Osteoblast (primary cell): ENCODE data around the gene AMPD3. TPM values are rescaled to one million over a fixed set of nuclear protein-coding genes. Genes with fewer than 3 reads are reported as not detected.

Source experiments
- DNase-seq: peaks from one replicate; pipeline ENCODE4 v3.0.0; 2011; ENCODE audit warnings: low spot score, mixed read lengths; ENCODE audit not compliant: insufficient read length; ENCODE audit errors: missing footprints
- H2AFZ ChIP-seq: 2 replicates; pipeline ENCODE4 v1.6.0; 2011; ENCODE audit warnings: mild to moderate bottlenecking, low read length
- H3K27ac ChIP-seq: 2 replicates; pipeline ENCODE4 v1.5.1; 2011; ENCODE audit warnings: mild to moderate bottlenecking, low read depth, low read length, moderate library complexity
- H3K27me3 ChIP-seq: 2 replicates; pipeline ENCODE4 v1.6.0; 2012; ENCODE audit warnings: mild to moderate bottlenecking, control low read depth, inconsistent platforms, low read length, moderate library complexity; ENCODE audit not compliant: insufficient read depth
- H3K36me3 ChIP-seq: 2 replicates; pipeline ENCODE4 v1.5.1; 2011; ENCODE audit warnings: mild to moderate bottlenecking, low read length, control low read depth, moderate library complexity; ENCODE audit not compliant: insufficient read depth
- H3K4me1 ChIP-seq: 2 replicates; pipeline ENCODE4 v1.5.1; 2011; ENCODE audit warnings: mild to moderate bottlenecking, low read length, control low read depth, moderate library complexity; ENCODE audit not compliant: insufficient read depth
- H3K4me2 ChIP-seq: 2 replicates; pipeline ENCODE4 v1.6.0; 2011; ENCODE audit warnings: mild to moderate bottlenecking, low read length; ENCODE audit not compliant: insufficient read depth
- H3K4me3 ChIP-seq: fragments of 200-600 bp; sonication (generic); 3 replicates; pipeline ENCODE4 v1.5.1; 2012; ENCODE audit warnings: mild to moderate bottlenecking, low read length, inconsistent platforms; ENCODE audit not compliant: insufficient read depth
- H3K79me2 ChIP-seq: 2 replicates; pipeline ENCODE4 v1.6.0; 2012; ENCODE audit warnings: mild to moderate bottlenecking, low read length, control low read depth, inconsistent platforms; ENCODE audit not compliant: insufficient read depth
- H3K9me3 ChIP-seq: 2 replicates; pipeline ENCODE4 v1.5.1; 2011; ENCODE audit warnings: low read depth, low read length, control low read depth
- H4K20me1 ChIP-seq: 2 replicates; pipeline ENCODE4 v1.6.0; 2012; ENCODE audit warnings: mild to moderate bottlenecking, low read length, control low read depth; ENCODE audit not compliant: insufficient read depth
- total RNA-seq: library from RNA; depleted of rRNA; stranded (reverse); fragments of >200 nt; gene quantifications from 2 replicates; pipeline ENCODE4 v1.2.3, GENCODE V29; 2012
- TF ChIP-seq, protein P1 (sequence below): IDR thresholded peaks from 2 replicates; pipeline ENCODE4 v1.5.1; 2011; ENCODE audit warnings: mild to moderate bottlenecking, low read depth, low read length, moderate library complexity; ENCODE audit errors: extremely low read depth

Gene AMPD3
- total RNA-seq, 1 donor, result 3.6 TPM

DNA sequence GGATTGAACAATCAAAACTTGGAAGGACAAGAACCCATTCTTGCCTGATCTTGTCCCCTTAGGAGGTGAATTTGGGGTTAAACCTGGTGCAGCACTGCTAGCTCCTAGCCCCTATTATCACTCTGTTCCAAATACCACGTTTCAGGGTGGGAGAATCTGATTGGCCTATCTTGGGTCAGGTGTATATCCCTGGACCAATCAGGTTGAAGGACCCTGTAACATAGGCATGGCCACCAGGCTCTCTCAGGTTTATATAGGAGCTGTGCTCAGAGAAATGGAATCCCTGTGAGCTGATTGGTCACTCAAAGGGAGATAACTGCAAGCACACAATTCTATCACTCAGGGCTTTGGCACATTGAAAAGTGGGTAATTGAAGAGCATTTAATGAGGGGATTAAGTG, 26.6 kb upstream of the AMPD3 start:
- no peaks in the 10 kb centered on the region for H3K27me3 ChIP-seq
- H3K4me2 ChIP-seq, result no peak overlapping the region
- no peak overlapping the region for H2AFZ ChIP-seq
- H3K36me3 ChIP-seq, result no peaks in the 10 kb centered on the region
- H3K4me1 ChIP-seq, result peaks cover 4% of the 10 kb centered on the region
- TF ChIP-seq, protein P1, sequence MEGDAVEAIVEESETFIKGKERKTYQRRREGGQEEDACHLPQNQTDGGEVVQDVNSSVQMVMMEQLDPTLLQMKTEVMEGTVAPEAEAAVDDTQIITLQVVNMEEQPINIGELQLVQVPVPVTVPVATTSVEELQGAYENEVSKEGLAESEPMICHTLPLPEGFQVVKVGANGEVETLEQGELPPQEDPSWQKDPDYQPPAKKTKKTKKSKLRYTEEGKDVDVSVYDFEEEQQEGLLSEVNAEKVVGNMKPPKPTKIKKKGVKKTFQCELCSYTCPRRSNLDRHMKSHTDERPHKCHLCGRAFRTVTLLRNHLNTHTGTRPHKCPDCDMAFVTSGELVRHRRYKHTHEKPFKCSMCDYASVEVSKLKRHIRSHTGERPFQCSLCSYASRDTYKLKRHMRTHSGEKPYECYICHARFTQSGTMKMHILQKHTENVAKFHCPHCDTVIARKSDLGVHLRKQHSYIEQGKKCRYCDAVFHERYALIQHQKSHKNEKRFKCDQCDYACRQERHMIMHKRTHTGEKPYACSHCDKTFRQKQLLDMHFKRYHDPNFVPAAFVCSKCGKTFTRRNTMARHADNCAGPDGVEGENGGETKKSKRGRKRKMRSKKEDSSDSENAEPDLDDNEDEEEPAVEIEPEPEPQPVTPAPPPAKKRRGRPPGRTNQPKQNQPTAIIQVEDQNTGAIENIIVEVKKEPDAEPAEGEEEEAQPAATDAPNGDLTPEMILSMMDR, result no peak
- H3K79me2 ChIP-seq, result no peaks in the 10 kb centered on the region
- DNase-seq, result no peak
- no peaks in the 10 kb centered on the region for H3K9me3 ChIP-seq
- H4K20me1 ChIP-seq, result no peaks in the 10 kb centered on the region
- H3K4me3 ChIP-seq, result no peak overlapping the region
- no peak overlapping the region for H3K27ac ChIP-seq

GRCh38 chr11:10429526-10429925, 25.5 kb upstream of the AMPD3 start:
- Histone ChIP-seq H3K4me1 (peaks cover 4% of the 10 kb centered on the region), H3K36me3 (no peaks in the 10 kb centered on the region), H3K27ac (no peak overlapping the region), H3K9me3 (no peaks in the 10 kb centered on the region), H2AFZ (no peak overlapping the region), H3K27me3 (no peaks in the 10 kb centered on the region), H3K4me2 (no peak overlapping the region), H4K20me1 (no peaks in the 10 kb centered on the region), H3K79me2 (no peaks in the 10 kb centered on the region), H3K4me3 (no peak overlapping the region)
- TF ChIP-seq, protein P1, result no peak
- no peak for DNase-seq

- no peaks in the 10 kb centered on the region for H3K4me1 ChIP-seq
- H2AFZ ChIP-seq, result no peak overlapping the region
- no peaks in the 10 kb centered on the region for H3K36me3 ChIP-seq
- no peak for DNase-seq
- H3K4me3 ChIP-seq, result no peak overlapping the region
- TF ChIP-seq, protein P1, result no peak
- no peaks in the 10 kb centered on the region for H3K9me3 ChIP-seq
- no peak overlapping the region for H3K27ac ChIP-seq
- H3K79me2 ChIP-seq, result no peaks in the 10 kb centered on the region
- no peaks in the 10 kb centered on the region for H4K20me1 ChIP-seq
- no peak overlapping the region for H3K4me2 ChIP-seq
- H3K27me3 ChIP-seq, result no peaks in the 10 kb centered on the region
These were observed 22.6 kb upstream of the AMPD3 start for GRCh38 chr11:10432493-10432892.

DNA sequence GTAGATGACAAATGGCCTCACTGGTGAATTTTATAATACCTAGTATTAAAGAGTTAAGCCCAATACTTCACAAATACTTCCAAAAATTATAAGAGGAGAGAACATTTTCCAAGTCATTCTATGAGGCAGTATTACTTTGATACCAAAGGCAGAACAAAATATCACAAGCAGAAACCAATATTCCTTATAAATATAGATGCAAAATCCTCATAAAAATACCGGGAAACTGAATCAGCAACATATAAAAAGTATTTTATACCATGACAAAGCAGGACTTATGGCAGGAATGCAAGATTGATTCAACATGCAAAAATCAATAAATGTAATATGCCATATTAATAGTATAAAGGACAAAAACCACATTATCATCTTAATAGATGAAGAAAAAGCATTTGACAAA, 22.1 kb upstream of the AMPD3 start:
- no peak overlapping the region for H3K4me2 ChIP-seq
- H3K27me3 ChIP-seq, result no peaks in the 10 kb centered on the region
- no peak overlapping the region for H3K4me3 ChIP-seq
- H2AFZ ChIP-seq, result no peak overlapping the region
- H3K27ac ChIP-seq, result no peak overlapping the region
- H3K36me3 ChIP-seq, result no peaks in the 10 kb centered on the region
- no peak for DNase-seq
- H3K4me1 ChIP-seq, result no peaks in the 10 kb centered on the region
- no peaks in the 10 kb centered on the region for H3K79me2 ChIP-seq
- TF ChIP-seq, protein P1, result no peak
- H3K9me3 ChIP-seq, result no peaks in the 10 kb centered on the region
- H4K20me1 ChIP-seq, result no peaks in the 10 kb centered on the region
